Ovary (tissue), 9 donors: Measurements from ENCODE around the gene TRANK1. TPM values are rescaled to one million over a fixed set of nuclear protein-coding genes. Genes with fewer than 3 reads are reported as not detected.

Source experiments
- DNase-seq, 5 donors: peaks; one replicate each; pipeline ENCODE4 v3.0.0-alpha.2; 2019 to 2020
- H3K27ac ChIP-seq, 2 donors: fragments of 200-600 bp; one replicate each; pipeline versions ENCODE4 v1.5.1 to v1.8.0; 2019 to 2022
- H3K27me3 ChIP-seq: fragments of 200-600 bp; one replicate; pipeline ENCODE4 v1.8.0; 2022
- H3K36me3 ChIP-seq: fragments of 200-600 bp; sonication (generic); one replicate; pipeline ENCODE4 v1.5.1; 2019
- H3K4me1 ChIP-seq: one replicate; pipeline ENCODE4 v1.8.1; 2013; ENCODE audit warnings: mild to moderate bottlenecking, moderate library complexity; ENCODE audit not compliant: insufficient read depth
- H3K4me3 ChIP-seq: fragments of 200-600 bp; sonication (generic); one replicate; pipeline ENCODE4 v1.5.1; 2017
- H3K9me3 ChIP-seq, 2 donors: fragments of 200-600 bp in 1 of 2; sonication (generic) in 1 of 2; one replicate each; pipeline versions ENCODE4 v1.5.1 to v1.8.1; 2013 to 2019; ENCODE audit warnings: mild to moderate bottlenecking in 1 of 2, moderate library complexity in 1 of 2
- EP300 ChIP-seq: sonication (generic); formaldehyde crosslinking; IDR thresholded peaks from one replicate; pipeline ENCODE4 v1.6.1; 2017; ENCODE audit warnings: antibody characterized with exemption
- POLR2A ChIP-seq: fragments of 450-650 bp; IDR thresholded peaks from one replicate; pipeline ENCODE4 v1.6.1; 2017; ENCODE audit warnings: antibody characterized with exemption, mild to moderate bottlenecking, moderate library complexity
- WGBS, 3 donors: extraction: QIAGEN DNeasy Blood & Tissue Kit in 1 of 3; methylation state at CpG; one replicate each; pipeline versions ENCODE4 v1.1.5 to v1.1.7; 2013 to 2017; 5-methylcytosine and 5-hydroxymethylcytosine counted together
- intact Hi-C, 4 donors: fragments of 100-400 bp; cut with DNase I; formaldehyde crosslinking; loops; one replicate each; pipeline versions ENCODE4 v1.11.0 to v1.15.1; 2022 to 2023
- polyA plus RNA-seq, 2 donors: library from polyadenylated mRNA; stranded (reverse); fragments of 200-250 nt in 1 of 2; fragments of 350-450 nt in 1 of 2; fragmentation: Illumina TruSeq in 1 of 2; extraction: RNeasy Lipid Tissue Mini Kit (QIAGEN cat#74804) in 1 of 2; gene quantifications; one replicate each; pipeline ENCODE4 v1.2.3, GENCODE V29; 2013 to 2014
- total RNA-seq, 7 donors: library from RNA; depleted of rRNA in 2 of 7; stranded (reverse); fragments of >200 nt in 2 of 7; fragmentation: NEBNext Ultra II Directional in 3 of 7; extraction: Animal tissue kit (Norgen Biotek cat#: 25700) in 3 of 7; gene quantifications; one replicate each; pipeline versions ENCODE4 v1.1.0 to v1.2.4, GENCODE V29; 2016 to 2023
- TF ChIP-seq, protein P1 (sequence below), 3 donors: fragments of 450-650 bp in 2 of 3; fragments of 200-600 bp in 1 of 3; IDR thresholded peaks; one replicate each; pipeline versions ENCODE4 v1.5.1 to v1.8.0; 2016 to 2022; ENCODE audit warnings: antibody characterized with exemption in 3 of 3, mild to moderate bottlenecking in 1 of 3
- donor health status: DM: no; HTN: no; CAD: no; lungs with moderate emphysema.
- donor health status: DM: no; HTN: no; CAD: no.
- donor health status: Bipolar disorder and iron deficiency.
- donor health status: DM: yes; HTN: yes; CAD: no.
- donor health status: DM: no; HTN: no; CAD: no.
- donor health status: DM: yes; HTN: yes; CAD: no.

TRANK1 gene
- total and polyA plus RNA-seq, 9 donors = 10.7 to 42.4 (median 24.6) TPM

DNA sequence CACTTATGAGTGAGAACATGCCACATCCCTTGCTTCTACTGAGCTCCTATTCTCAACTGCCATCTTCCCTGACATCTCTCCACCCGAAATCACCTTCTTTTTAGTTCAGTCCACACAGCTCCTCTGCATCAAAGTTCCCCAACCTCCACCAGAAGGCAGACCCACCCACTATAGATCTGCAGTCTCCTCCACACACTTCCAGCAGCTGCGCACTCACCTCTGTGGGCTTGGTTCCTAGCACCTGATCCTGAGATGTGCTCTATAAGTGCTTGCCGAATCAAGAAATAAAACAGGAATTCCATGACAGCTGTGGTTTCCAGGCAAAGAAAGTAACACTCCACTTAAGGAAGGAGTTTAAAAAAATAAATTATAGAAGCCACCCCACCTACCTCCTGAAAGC lies 85.4 kb downstream of the TRANK1 start:
- 97 to 98% (median 98%) methylated on average over 3 of the region's 3 CpGs for WGBS, 3 donors
- no peak overlapping the region for H3K27ac ChIP-seq
- H3K9me3 ChIP-seq = no peaks in the 10 kb centered on the region
- DNase-seq = no peak
- no peaks in the 10 kb centered on the region for H3K4me1 ChIP-seq
- H3K27me3 ChIP-seq = no peaks in the 10 kb centered on the region
- H3K4me3 ChIP-seq = no peak overlapping the region
- TF ChIP-seq, protein P1, sequence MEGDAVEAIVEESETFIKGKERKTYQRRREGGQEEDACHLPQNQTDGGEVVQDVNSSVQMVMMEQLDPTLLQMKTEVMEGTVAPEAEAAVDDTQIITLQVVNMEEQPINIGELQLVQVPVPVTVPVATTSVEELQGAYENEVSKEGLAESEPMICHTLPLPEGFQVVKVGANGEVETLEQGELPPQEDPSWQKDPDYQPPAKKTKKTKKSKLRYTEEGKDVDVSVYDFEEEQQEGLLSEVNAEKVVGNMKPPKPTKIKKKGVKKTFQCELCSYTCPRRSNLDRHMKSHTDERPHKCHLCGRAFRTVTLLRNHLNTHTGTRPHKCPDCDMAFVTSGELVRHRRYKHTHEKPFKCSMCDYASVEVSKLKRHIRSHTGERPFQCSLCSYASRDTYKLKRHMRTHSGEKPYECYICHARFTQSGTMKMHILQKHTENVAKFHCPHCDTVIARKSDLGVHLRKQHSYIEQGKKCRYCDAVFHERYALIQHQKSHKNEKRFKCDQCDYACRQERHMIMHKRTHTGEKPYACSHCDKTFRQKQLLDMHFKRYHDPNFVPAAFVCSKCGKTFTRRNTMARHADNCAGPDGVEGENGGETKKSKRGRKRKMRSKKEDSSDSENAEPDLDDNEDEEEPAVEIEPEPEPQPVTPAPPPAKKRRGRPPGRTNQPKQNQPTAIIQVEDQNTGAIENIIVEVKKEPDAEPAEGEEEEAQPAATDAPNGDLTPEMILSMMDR (IDR thresholded peaks at IDR 0.05) = no peak
- TF ChIP-seq POLR2A (no peak), EP300 (no peak)
- no peaks in the 10 kb centered on the region for H3K36me3 ChIP-seq
- intact Hi-C loops = no loop called here

DNA sequence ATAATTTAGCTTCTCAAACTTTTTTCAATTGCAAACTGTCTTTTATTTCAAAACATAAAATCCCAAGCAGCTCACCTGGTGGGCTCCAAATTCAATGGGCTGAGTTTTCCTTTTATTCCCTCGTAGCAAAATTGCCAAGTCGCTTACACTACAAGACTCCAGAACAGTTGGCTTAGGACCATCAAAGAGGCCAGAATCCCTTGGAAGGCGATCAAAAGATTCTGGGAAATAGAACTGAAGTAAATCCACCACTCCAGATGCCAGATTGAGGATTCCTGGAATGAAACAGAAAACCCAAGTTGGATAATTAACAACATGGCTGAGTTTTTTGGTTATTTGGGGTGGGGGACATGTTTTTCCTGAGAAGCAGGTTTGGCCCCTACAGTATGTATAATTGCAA lies 92.8 kb downstream of the TRANK1 start:
- TF ChIP-seq EP300 (no peak), POLR2A (no peak)
- TF ChIP-seq, protein P1 (IDR thresholded peaks at IDR 0.05) = no peak
- Histone ChIP-seq H3K27ac (no peak overlapping the region), H3K9me3 (no peaks in the 10 kb centered on the region), H3K36me3 (no peaks in the 10 kb centered on the region), H3K4me3 (no peak overlapping the region), H3K4me1 (no peaks in the 10 kb centered on the region), H3K27me3 (no peaks in the 10 kb centered on the region)
- WGBS, 3 donors = 30 to 40% (median 36%) methylated on average over 3 of the region's 3 CpGs
- intact Hi-C loops = no loop called here
- DNase-seq = no peak

DNA sequence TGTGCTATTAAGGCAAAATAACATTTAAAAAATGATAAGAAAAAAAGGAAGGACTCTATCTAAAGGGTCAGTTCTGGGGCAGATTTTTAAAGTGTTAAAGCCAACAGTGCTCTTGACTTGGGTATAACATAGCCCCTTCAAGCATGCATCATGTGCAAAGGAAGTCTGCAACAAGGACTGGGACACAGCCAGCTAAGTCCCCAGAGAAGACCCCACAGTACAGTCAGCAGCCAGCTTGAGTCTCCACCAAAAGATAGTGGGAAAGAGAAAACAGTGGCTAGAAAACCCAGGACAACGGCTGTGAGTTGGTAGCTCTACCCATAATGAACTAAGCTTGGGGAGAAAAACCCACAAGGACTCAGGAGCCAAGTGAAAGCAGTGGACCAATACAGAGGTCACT lies 94.1 kb downstream of the TRANK1 start:
- 72 to 83% (median 81%) methylated on average over 1 of the region's 1 CpG for WGBS, 3 donors
- H3K27me3 ChIP-seq = no peaks in the 10 kb centered on the region

DNA sequence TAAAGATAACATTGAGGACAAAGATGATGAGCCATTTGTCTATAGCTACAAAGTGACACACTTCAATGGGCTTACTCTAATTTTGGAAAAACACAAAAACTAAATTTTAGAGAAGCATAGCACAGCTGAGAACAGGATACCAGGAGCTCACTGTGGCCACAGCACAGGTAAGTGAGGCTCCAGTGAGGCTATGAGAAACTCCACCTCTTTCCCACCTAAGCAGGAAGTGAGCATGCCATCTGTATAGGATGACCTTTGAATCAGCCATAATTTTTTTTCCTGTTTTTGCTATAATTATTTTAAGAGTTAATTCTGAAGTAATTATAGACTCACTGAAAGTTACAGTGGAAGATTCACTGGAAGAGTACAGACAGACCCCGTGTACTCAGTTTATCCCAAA lies 98.4 kb downstream of the TRANK1 start:
- DNase-seq = no peak
- Histone ChIP-seq H3K9me3 (no peaks in the 10 kb centered on the region), H3K36me3 (no peaks in the 10 kb centered on the region), H3K4me1 (no peaks in the 10 kb centered on the region), H3K27ac (no peak overlapping the region), H3K4me3 (no peak overlapping the region), H3K27me3 (no peaks in the 10 kb centered on the region)
- TF ChIP-seq, protein P1 (IDR thresholded peaks at IDR 0.05) = no peak
- no peak for TF ChIP-seq EP300
- TF ChIP-seq POLR2A = no peak
- intact Hi-C loops = no loop called here
- WGBS, 3 donors = 90 to 94% (median 92%) methylated on average over 1 of the region's 1 CpG

More for the DNA sequence above, 94.1 kb downstream of the TRANK1 start:
- TF ChIP-seq POLR2A (no peak), EP300 (no peak)
- TF ChIP-seq, protein P1 (IDR thresholded peaks at IDR 0.05) = no peak
- Histone ChIP-seq H3K4me3 (no peak overlapping the region), H3K36me3 (no peaks in the 10 kb centered on the region), H3K4me1 (no peaks in the 10 kb centered on the region), H3K9me3 (no peaks in the 10 kb centered on the region), H3K27ac (no peak overlapping the region)
- DNase-seq = no peak
- intact Hi-C loops = no loop called here
